IMR-90 (cell line): Measurements from ENCODE around the gene PTPN11. TPM values are rescaled to one million over a fixed set of nuclear protein-coding genes. Genes with fewer than 3 reads are reported as not detected.

Experiments
- ATAC-seq: fragments of 200-7000 bp; cut with Tn5 transposase; 2 replicates; pipeline ENCODE4 v1.9.1; 2020; ENCODE audit warnings: low read depth, mild to moderate bottlenecking, moderate library complexity
- BruUV-seq: library from RNA; stranded (reverse); fragments of 400-500 nt; replicated peaks from 2 replicates; lab custom pipeline; 2021; lab: Mats Ljungman, UMichigan
- CTCF ChIA-PET: fragments of 300-600 bp; formaldehyde crosslinking; extraction: SDS; loops from one replicate; lab custom pipeline; 2021; ENCODE audit warnings: antibody characterized with exemption; lab: Yijun Ruan, JAX
- POLR2A ChIA-PET: fragments of 300-600 bp; sonication (Branson Sonifier 250); formaldehyde crosslinking; loops from one replicate; lab custom pipeline; 2022; ENCODE audit warnings: antibody characterized with exemption; ENCODE audit not compliant: unreplicated experiment; lab: Charles Lee
- DNase-seq: peaks from one replicate; pipeline ENCODE4 v3.0.0; 2013
- H2AFZ ChIP-seq: replicated peaks from 2 replicates; pipeline ENCODE3; 2013; ENCODE audit warnings: low read length, mild to moderate bottlenecking; ENCODE audit not compliant: poor library complexity
- H2AK5ac ChIP-seq: 2 replicates; pipeline ENCODE4 v1.6.1; 2013; ENCODE audit warnings: low read depth, low read length, inconsistent platforms
- H2AK9ac ChIP-seq: replicated peaks from 2 replicates; pipeline ENCODE3; 2013; ENCODE audit warnings: mild to moderate bottlenecking, low read depth, low read length, moderate library complexity; ENCODE audit not compliant: poor library complexity
- H2BK120ac ChIP-seq: 2 replicates; pipeline ENCODE4 v1.6.1; 2013; ENCODE audit warnings: low read depth, low read length, inconsistent platforms
- H2BK15ac ChIP-seq: 3 replicates; pipeline ENCODE4 v1.6.1; 2013; ENCODE audit warnings: low read depth, low read length, inconsistent platforms
- H2BK20ac ChIP-seq: 2 replicates; pipeline ENCODE4 v1.6.1; 2013; ENCODE audit warnings: low read depth, mild to moderate bottlenecking, inconsistent platforms, low read length, moderate library complexity
- H2BK5ac ChIP-seq: 2 replicates; pipeline ENCODE4 v1.6.1; 2013; ENCODE audit warnings: mild to moderate bottlenecking, low read depth, low read length, inconsistent platforms; ENCODE audit not compliant: poor library complexity, severe bottlenecking
- H3K14ac ChIP-seq: replicated peaks from 2 replicates; pipeline ENCODE4 v1.6.1; 2013; ENCODE audit warnings: low read depth, low read length, inconsistent platforms
- H3K18ac ChIP-seq: 2 replicates; pipeline ENCODE4 v1.6.1; 2013; ENCODE audit warnings: low read depth, low read length, control low read depth
- H3K23ac ChIP-seq: 2 replicates; pipeline ENCODE4 v1.6.1; 2013; ENCODE audit warnings: low read depth, low read length, inconsistent platforms
- H3K27ac ChIP-seq: 2 replicates; pipeline ENCODE4 v1.5.1; 2013; ENCODE audit warnings: mild to moderate bottlenecking, control low read depth, low read length; ENCODE audit not compliant: insufficient read depth
- H3K27me3 ChIP-seq: 2 replicates; pipeline ENCODE4 v1.6.1; 2013; ENCODE audit warnings: low read length; ENCODE audit not compliant: control insufficient read depth, insufficient read depth
- H3K36me3 ChIP-seq: 2 replicates; pipeline ENCODE4 v1.6.1; 2013; ENCODE audit warnings: low read length, mixed read lengths; ENCODE audit not compliant: control insufficient read depth, insufficient read depth
- H3K4ac ChIP-seq: 2 replicates; pipeline ENCODE4 v1.6.1; 2013; ENCODE audit warnings: low read depth, low read length, inconsistent platforms
- H3K4me1 ChIP-seq: 2 replicates; pipeline ENCODE4 v1.6.1; 2013; ENCODE audit warnings: low read length, mixed read lengths; ENCODE audit not compliant: control insufficient read depth, insufficient read depth
- H3K4me2 ChIP-seq: 2 replicates; pipeline ENCODE4 v1.6.1; 2013; ENCODE audit warnings: low read depth, mild to moderate bottlenecking, control low read depth, low read length, moderate library complexity
- H3K4me3 ChIP-seq: 2 replicates; pipeline ENCODE4 v1.5.1; 2013; ENCODE audit warnings: low read depth, mild to moderate bottlenecking, control low read depth, low read length, moderate library complexity; ENCODE audit not compliant: insufficient read depth
- H3K56ac ChIP-seq: 2 replicates; pipeline ENCODE4 v1.6.1; 2013; ENCODE audit warnings: low read length, inconsistent platforms; ENCODE audit not compliant: insufficient read depth; ENCODE audit errors: extremely low read depth
- H3K79me1 ChIP-seq, 2 experiments: 2 replicates each; pipeline ENCODE4 v1.6.1; 2013; ENCODE audit warnings: low read length in 2 of 2, inconsistent platforms in 1 of 2, low read depth in 1 of 2
- H3K9ac ChIP-seq: 2 replicates; pipeline ENCODE4 v1.6.1; 2013; ENCODE audit warnings: low read depth, low read length, control low read depth
- H3K9me1 ChIP-seq: 2 replicates; pipeline ENCODE4 v1.6.1; 2013; ENCODE audit warnings: low read length, inconsistent platforms; ENCODE audit not compliant: insufficient read depth
- H3K9me3 ChIP-seq: 2 replicates; pipeline ENCODE4 v1.6.1; 2013; ENCODE audit warnings: low read length; ENCODE audit not compliant: control insufficient read depth, insufficient read depth
- H4K20me1 ChIP-seq: 2 replicates; pipeline ENCODE4 v1.6.1; 2013; ENCODE audit warnings: low read length, inconsistent platforms; ENCODE audit not compliant: insufficient read depth
- H4K5ac ChIP-seq: 2 replicates; pipeline ENCODE4 v1.6.1; 2013; ENCODE audit warnings: mild to moderate bottlenecking, low read depth, low read length, control low read depth
- H4K8ac ChIP-seq, 2 experiments: 2 replicates each; pipeline ENCODE4 v1.6.1; 2013; ENCODE audit warnings: low read depth in 2 of 2, low read length in 2 of 2, control low read depth in 1 of 2, inconsistent platforms in 1 of 2
- H4K91ac ChIP-seq: 2 replicates; pipeline ENCODE4 v1.6.1; 2013; ENCODE audit warnings: low read depth, low read length, inconsistent platforms; ENCODE audit not compliant: insufficient read depth
- BHLHE40 ChIP-seq: fragments of 150-350 bp; IDR thresholded peaks from 2 replicates; pipeline ENCODE4 v1.6.1; 2016; ENCODE audit warnings: mild to moderate bottlenecking, low read depth, low read length
- CEBPB ChIP-seq: IDR thresholded peaks from 2 replicates; pipeline ENCODE4 v1.6.1; 2012; ENCODE audit warnings: low read depth, low read length, improper control_type of control experiment
- CHD1 ChIP-seq: IDR thresholded peaks from 2 replicates; pipeline ENCODE4 v1.6.1; 2012; ENCODE audit warnings: low read depth, low read length, improper control_type of control experiment
- CTCF ChIP-seq: conservative IDR thresholded peaks from 2 replicates; pipeline ENCODE4 v1.5.1; 2012; ENCODE audit warnings: mild to moderate bottlenecking, low read depth, low read length, improper control_type of control experiment
- ELK1 ChIP-seq: fragments of 150-350 bp; IDR thresholded peaks from 2 replicates; pipeline ENCODE4 v1.6.1; 2016; ENCODE audit warnings: low read depth, mild to moderate bottlenecking, low read length, moderate library complexity, borderline replicate concordance
- MAFK ChIP-seq: IDR thresholded peaks from 2 replicates; pipeline ENCODE4 v1.6.1; 2012; ENCODE audit warnings: low read depth, low read length, improper control_type of control experiment
- MAZ ChIP-seq: IDR thresholded peaks from 2 replicates; pipeline ENCODE4 v1.6.1; 2012; ENCODE audit warnings: low read depth, mild to moderate bottlenecking, low read length, improper control_type of control experiment, moderate library complexity, borderline replicate concordance
- MXI1 ChIP-seq: IDR thresholded peaks from 2 replicates; pipeline ENCODE4 v1.6.1; 2012; ENCODE audit warnings: low read depth, mild to moderate bottlenecking, low read length, moderate library complexity, borderline replicate concordance
- POLR2A ChIP-seq: IDR thresholded peaks from 2 replicates; pipeline ENCODE4 v1.6.1; 2012; ENCODE audit warnings: mild to moderate bottlenecking, low read depth, low read length
- RAD21 ChIP-seq: IDR thresholded peaks from 2 replicates; pipeline ENCODE4 v1.6.1; 2012; ENCODE audit warnings: low read length, improper control_type of control experiment
- RCOR1 ChIP-seq: IDR thresholded peaks from 2 replicates; pipeline ENCODE4 v1.6.1; 2012; ENCODE audit warnings: mild to moderate bottlenecking, low read length, improper control_type of control experiment; ENCODE audit not compliant: insufficient replicate concordance
- SMC3 ChIP-seq: fragments of 150-350 bp; IDR thresholded peaks from 2 replicates; pipeline ENCODE4 v1.6.1; 2016; ENCODE audit warnings: low read depth, mild to moderate bottlenecking, antibody characterized with exemption, low read length, moderate library complexity
- WGBS, 2 experiments: methylation state at CpG; one replicate each; pipeline versions ENCODE4 v1.1.5 to v1.1.7; 2013; ENCODE audit warnings: missing lambda C conversion rate in 2 of 2; ENCODE audit not compliant: insufficient read length in 1 of 2; ENCODE audit errors: extremely low coverage in 2 of 2; 5-methylcytosine and 5-hydroxymethylcytosine counted together
- dilution Hi-C: fragments of 300-500 bp; cut with HindIII; formaldehyde crosslinking; loops from one replicate; pipeline ENCODE4 v1.14.3; 2018; ENCODE audit warnings: low sequenced_read_pairs; ENCODE audit not compliant: unreplicated experiment
- in situ Hi-C: fragments of 300-500 bp; cut with MboI; formaldehyde crosslinking; loops from 3 replicates; pipeline ENCODE4 v1.14.3; 2019; ENCODE audit warnings: low sequenced_read_pairs, inconsistent platforms, mixed read lengths
- intact Hi-C: fragments of 100-400 bp; cut with micrococcal nuclease; formaldehyde crosslinking; loops from 2 replicates; pipeline ENCODE4 v1.10.0; 2022
- polyA plus RNA-seq, 3 experiments: library from polyadenylated mRNA; depleted of rRNA; stranded (reverse); fragments of >200 nt; gene quantifications; 2 replicates each; pipeline ENCODE4 v1.2.3, GENCODE V29; 2012; ENCODE audit warnings: low replicate concordance in 1 of 3
- total RNA-seq: library from RNA; depleted of rRNA; stranded (reverse); fragments of >200 nt; gene quantifications from 2 replicates; pipeline ENCODE4 v1.2.3, GENCODE V29; 2012
- TF ChIP-seq, protein P1 (sequence below): fragments of 150-350 bp; IDR thresholded peaks from 2 replicates; pipeline ENCODE4 v1.6.1; 2017; ENCODE audit warnings: mild to moderate bottlenecking, antibody characterized with exemption, low read length, low read depth

The PTPN11 gene
- total and polyA plus RNA-seq, 2 of the 4 experiments (the other 2 are of a cell fraction): 52.9 to 135 TPM

GRCh38 chr12:112425582-112426382 is 7.0 kb downstream of the PTPN11 start:
- 50% methylated on average over 2 of the region's 7 CpGs; no CpG with 5 or more reads in 1 of the 2 experiments for WGBS, 2 experiments
- no peak overlapping the region for H3K4me2 ChIP-seq
- no peak overlapping the region for H3K9ac ChIP-seq
- H3K4me1 ChIP-seq: peaks cover 7% of the 10 kb centered on the region
- no peaks in the 10 kb centered on the region for H3K9me3 ChIP-seq
- H3K4me3 ChIP-seq: no peak overlapping the region
- in situ Hi-C loops (no loop called here), dilution Hi-C loops (no loop called here), intact Hi-C loops (no loop called here)
- H3K27ac ChIP-seq: no peak overlapping the region
- H2BK120ac ChIP-seq: no peak overlapping the region
- BruUV-seq: no TSS peak
- DNase-seq: no peak
- no peaks in the 10 kb centered on the region for H3K27me3 ChIP-seq
- H2AK9ac ChIP-seq: no peak overlapping the region
- H3K56ac ChIP-seq: no peak overlapping the region
- H3K9me1 ChIP-seq: peaks cover 5% of the 10 kb centered on the region; the same call in 1 of the 2 replicates
- no peak overlapping the region for H2BK15ac ChIP-seq
- no peak overlapping the region for H3K18ac ChIP-seq
- H3K36me3 ChIP-seq: peaks cover 4% of the 10 kb centered on the region; the same call in 1 of the 2 replicates
- no peak overlapping the region for H2BK5ac ChIP-seq
- CTCF ChIA-PET: no interaction called here
- no peak overlapping the region for H2BK20ac ChIP-seq
- TF ChIP-seq SMC3: no peak
- no peak for TF ChIP-seq BHLHE40
- no peak for TF ChIP-seq CEBPB
- no peak for TF ChIP-seq ELK1
- TF ChIP-seq, protein P1, sequence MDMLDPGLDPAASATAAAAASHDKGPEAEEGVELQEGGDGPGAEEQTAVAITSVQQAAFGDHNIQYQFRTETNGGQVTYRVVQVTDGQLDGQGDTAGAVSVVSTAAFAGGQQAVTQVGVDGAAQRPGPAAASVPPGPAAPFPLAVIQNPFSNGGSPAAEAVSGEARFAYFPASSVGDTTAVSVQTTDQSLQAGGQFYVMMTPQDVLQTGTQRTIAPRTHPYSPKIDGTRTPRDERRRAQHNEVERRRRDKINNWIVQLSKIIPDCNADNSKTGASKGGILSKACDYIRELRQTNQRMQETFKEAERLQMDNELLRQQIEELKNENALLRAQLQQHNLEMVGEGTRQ: no peak
- no peak for TF ChIP-seq CHD1
- no peak for TF ChIP-seq RCOR1
- TF ChIP-seq MAFK: no peak
- no peak for TF ChIP-seq MAZ
- TF ChIP-seq RAD21: no peak
- TF ChIP-seq POLR2A: no peak
- no peak for TF ChIP-seq MXI1
- TF ChIP-seq CTCF: no peak
- H2AFZ ChIP-seq: no peak overlapping the region
- H4K91ac ChIP-seq: no peak overlapping the region
- no peak overlapping the region for H3K23ac ChIP-seq
- no peak overlapping the region for H3K14ac ChIP-seq
- no peak for ATAC-seq
- POLR2A ChIA-PET: no interaction called here
- no peak overlapping the region for H4K5ac ChIP-seq
- no peak overlapping the region for H3K4ac ChIP-seq
- H2AK5ac ChIP-seq: no peak overlapping the region
- no peak overlapping the region for H4K8ac ChIP-seq
- H3K79me1 ChIP-seq: peaks cover 7 to 49% of the 10 kb centered on the region in 2 experiments; a peak in 3 of 4 replicates
- H4K20me1 ChIP-seq: peaks cover 81% of the 10 kb centered on the region
